ENCODE results near the gene PLBD2.

GRCh38 chr12:113427882-113428281, 69.5 kb downstream of the PLBD2 start:
- TF ChIP-seq, protein P1, sequence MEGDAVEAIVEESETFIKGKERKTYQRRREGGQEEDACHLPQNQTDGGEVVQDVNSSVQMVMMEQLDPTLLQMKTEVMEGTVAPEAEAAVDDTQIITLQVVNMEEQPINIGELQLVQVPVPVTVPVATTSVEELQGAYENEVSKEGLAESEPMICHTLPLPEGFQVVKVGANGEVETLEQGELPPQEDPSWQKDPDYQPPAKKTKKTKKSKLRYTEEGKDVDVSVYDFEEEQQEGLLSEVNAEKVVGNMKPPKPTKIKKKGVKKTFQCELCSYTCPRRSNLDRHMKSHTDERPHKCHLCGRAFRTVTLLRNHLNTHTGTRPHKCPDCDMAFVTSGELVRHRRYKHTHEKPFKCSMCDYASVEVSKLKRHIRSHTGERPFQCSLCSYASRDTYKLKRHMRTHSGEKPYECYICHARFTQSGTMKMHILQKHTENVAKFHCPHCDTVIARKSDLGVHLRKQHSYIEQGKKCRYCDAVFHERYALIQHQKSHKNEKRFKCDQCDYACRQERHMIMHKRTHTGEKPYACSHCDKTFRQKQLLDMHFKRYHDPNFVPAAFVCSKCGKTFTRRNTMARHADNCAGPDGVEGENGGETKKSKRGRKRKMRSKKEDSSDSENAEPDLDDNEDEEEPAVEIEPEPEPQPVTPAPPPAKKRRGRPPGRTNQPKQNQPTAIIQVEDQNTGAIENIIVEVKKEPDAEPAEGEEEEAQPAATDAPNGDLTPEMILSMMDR (IDR thresholded peaks at IDR 0.05): no peak
- TF ChIP-seq POLR2AphosphoS5 (IDR thresholded peaks at IDR 0.05; ENCODE audit: insufficient read depth in 1 of 2, low read depth in 1 of 2) (no peak), POLR2A (IDR thresholded peaks at IDR 0.05) (no peak)

All from vagina (tissue), 2 donors.